Mesenchymal stem cell (in vitro differentiated cells and primary cell): ENCODE data around the gene TTC31.

Source experiments
- DNase-seq: peaks from one replicate; pipeline ENCODE4 v3.0.0-alpha.2; 2013
- H2AFZ ChIP-seq: one replicate; pipeline ENCODE4 v1.6.1; 2013; ENCODE audit warnings: low read depth, mild to moderate bottlenecking, control low read depth, inconsistent platforms, low read length, moderate library complexity
- H2AK5ac ChIP-seq: 2 replicates; pipeline ENCODE4 v1.6.1; 2013; ENCODE audit warnings: low read length, moderate library complexity, mild to moderate bottlenecking, inconsistent platforms; ENCODE audit not compliant: severe bottlenecking
- H2BK120ac ChIP-seq: one replicate; pipeline ENCODE4 v1.6.1; 2013; ENCODE audit warnings: low read depth, mild to moderate bottlenecking, inconsistent platforms, low read length, moderate library complexity
- H2BK12ac ChIP-seq, 2 experiments: one replicate each; pipeline ENCODE4 v1.6.1; 2013; ENCODE audit warnings: inconsistent platforms in 2 of 2, low read length in 2 of 2, mild to moderate bottlenecking in 2 of 2, moderate library complexity in 2 of 2, control low read depth in 1 of 2
- H2BK15ac ChIP-seq: one replicate; pipeline ENCODE4 v1.6.1; 2013; ENCODE audit warnings: mild to moderate bottlenecking, low read depth, inconsistent platforms; ENCODE audit not compliant: poor library complexity, severe bottlenecking
- H2BK5ac ChIP-seq: 2 replicates; pipeline ENCODE4 v1.6.1; 2013; ENCODE audit warnings: low read depth, mild to moderate bottlenecking, low read length, control low read depth, inconsistent platforms; ENCODE audit not compliant: poor library complexity, severe bottlenecking
- H3K14ac ChIP-seq, 2 experiments: one replicate each; pipeline ENCODE4 v1.6.1; 2013; ENCODE audit warnings: inconsistent platforms in 2 of 2, low read length in 2 of 2, control low read depth in 1 of 2, mild to moderate bottlenecking in 1 of 2, moderate library complexity in 1 of 2
- H3K18ac ChIP-seq, 2 experiments: one replicate each; pipeline ENCODE4 v1.6.1; 2013; ENCODE audit warnings: inconsistent platforms in 2 of 2, low read length in 2 of 2, control low read depth in 1 of 2, low read depth in 1 of 2, mild to moderate bottlenecking in 1 of 2
- H3K23ac ChIP-seq, 2 experiments: one replicate each; pipeline ENCODE4 v1.6.1; 2013; ENCODE audit warnings: inconsistent platforms in 2 of 2, low read length in 2 of 2, mild to moderate bottlenecking in 2 of 2, moderate library complexity in 2 of 2, control low read depth in 1 of 2
- H3K27ac ChIP-seq: 2 replicates; pipeline ENCODE4 v1.5.1; 2013; ENCODE audit warnings: mild to moderate bottlenecking, moderate library complexity, low read length, control low read depth, inconsistent platforms; ENCODE audit not compliant: poor library complexity, severe bottlenecking
- H3K27me3 ChIP-seq, 2 experiments: 2 replicates each; pipeline versions ENCODE4 v1.6.1 to v1.7.0; 2013; ENCODE audit warnings: low read length in 2 of 2, mild to moderate bottlenecking in 2 of 2, moderate library complexity in 2 of 2, control low read depth in 1 of 2, inconsistent platforms in 1 of 2; ENCODE audit not compliant: control insufficient read depth in 1 of 2, insufficient read depth in 1 of 2
- H3K36me3 ChIP-seq, 2 experiments: 2 replicates each; pipeline versions ENCODE4 v1.6.1 to v1.7.0; 2013; ENCODE audit warnings: low read length in 2 of 2, control low read depth in 1 of 2, inconsistent platforms in 1 of 2, low read depth in 1 of 2, mild to moderate bottlenecking in 1 of 2; ENCODE audit not compliant: insufficient read depth in 2 of 2, control insufficient read depth in 1 of 2
- H3K4ac ChIP-seq, 2 experiments: one replicate each; pipeline ENCODE4 v1.6.1; 2013; ENCODE audit warnings: inconsistent platforms in 2 of 2, low read length in 2 of 2, mild to moderate bottlenecking in 2 of 2, moderate library complexity in 2 of 2, control low read depth in 1 of 2, low read depth in 1 of 2
- H3K4me1 ChIP-seq: 2 replicates; pipeline ENCODE4 v1.6.1; 2013; ENCODE audit warnings: low read depth, low read length, control low read depth; ENCODE audit not compliant: control insufficient read depth, insufficient read depth
- H3K4me2 ChIP-seq: 2 replicates; pipeline ENCODE4 v1.6.1; 2013; ENCODE audit warnings: low read length, mild to moderate bottlenecking, inconsistent platforms; ENCODE audit not compliant: poor library complexity, severe bottlenecking
- H3K4me3 ChIP-seq, 2 experiments: 2 replicates each; pipeline versions ENCODE4 v1.5.1 to v1.7.0; 2013; ENCODE audit warnings: low read length in 2 of 2, mild to moderate bottlenecking in 2 of 2, control low read depth in 1 of 2, low read depth in 1 of 2; ENCODE audit not compliant: insufficient read depth in 1 of 2
- H3K79me1 ChIP-seq: replicated peaks from 2 replicates; pipeline ENCODE4 v1.6.1; 2013; ENCODE audit warnings: mild to moderate bottlenecking, control low read depth, low read length, inconsistent platforms; ENCODE audit not compliant: poor library complexity, severe bottlenecking
- H3K9ac ChIP-seq: 2 replicates; pipeline ENCODE4 v1.7.0; 2013; ENCODE audit warnings: mild to moderate bottlenecking, low read length, moderate library complexity
- H3K9me3 ChIP-seq: 2 replicates; pipeline ENCODE4 v1.7.0; 2013; ENCODE audit warnings: mild to moderate bottlenecking, low read length; ENCODE audit not compliant: control insufficient read depth
- H4K8ac ChIP-seq: one replicate; pipeline ENCODE4 v1.6.1; 2013; ENCODE audit warnings: inconsistent platforms, mild to moderate bottlenecking, low read length, moderate library complexity
- H4K91ac ChIP-seq: one replicate; pipeline ENCODE4 v1.6.1; 2013; ENCODE audit warnings: mild to moderate bottlenecking, low read length, inconsistent platforms
- WGBS: methylation state at CpG from one replicate; pipeline ENCODE4 v1.1.7; 2013; ENCODE audit warnings: mixed read lengths; 5-methylcytosine and 5-hydroxymethylcytosine counted together

Gene TTC31

DNA sequence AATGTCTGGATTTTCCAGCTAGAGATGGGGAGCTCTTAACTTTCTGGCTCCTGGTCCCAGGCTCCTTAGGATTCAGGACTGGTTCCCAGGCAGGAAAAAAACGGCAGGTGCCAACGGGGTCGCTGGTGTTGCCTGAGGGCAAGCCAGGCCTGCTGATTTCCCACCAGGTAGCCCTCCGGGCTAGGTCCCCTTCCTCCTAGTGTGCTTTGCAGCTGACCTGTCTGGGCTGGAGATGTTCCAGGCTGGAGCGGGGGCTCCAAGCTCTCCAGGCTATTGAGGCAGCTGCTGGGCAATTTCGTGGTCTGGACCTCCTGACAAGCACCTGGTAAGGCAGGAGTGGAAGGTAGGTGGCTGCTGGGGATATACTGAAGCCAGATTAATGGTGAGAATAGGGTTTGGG is 8.4 kb upstream of the TTC31 start:
- Histone ChIP-seq H3K27ac (no peak overlapping the region), H3K4me2 (no peak overlapping the region), H3K79me1 (peaks cover 12% of the 10 kb centered on the region), H3K4me3 (no peak overlapping the region), H3K27me3 (no peaks in the 10 kb centered on the region), H2AK5ac (no peak overlapping the region), H2AFZ (no peak overlapping the region), H4K8ac (no peak overlapping the region), H4K91ac (no peak overlapping the region), H2BK120ac (no peak overlapping the region), H2BK12ac (no peak overlapping the region), H3K23ac (no peak overlapping the region), H3K36me3 (peaks cover 27 to 39% of the 10 kb centered on the region in 2 experiments), H3K18ac (no peak overlapping the region), H3K14ac (no peak overlapping the region), H3K4ac (no peak overlapping the region), H2BK15ac (no peak overlapping the region), H3K9me3 (no peaks in the 10 kb centered on the region), H3K9ac (no peak overlapping the region), H3K4me1 (peaks cover 11% of the 10 kb centered on the region), H2BK5ac (no peak overlapping the region)
- DNase-seq: no peak
- WGBS: 95% methylated on average over 6 of the region's 6 CpGs

DNA sequence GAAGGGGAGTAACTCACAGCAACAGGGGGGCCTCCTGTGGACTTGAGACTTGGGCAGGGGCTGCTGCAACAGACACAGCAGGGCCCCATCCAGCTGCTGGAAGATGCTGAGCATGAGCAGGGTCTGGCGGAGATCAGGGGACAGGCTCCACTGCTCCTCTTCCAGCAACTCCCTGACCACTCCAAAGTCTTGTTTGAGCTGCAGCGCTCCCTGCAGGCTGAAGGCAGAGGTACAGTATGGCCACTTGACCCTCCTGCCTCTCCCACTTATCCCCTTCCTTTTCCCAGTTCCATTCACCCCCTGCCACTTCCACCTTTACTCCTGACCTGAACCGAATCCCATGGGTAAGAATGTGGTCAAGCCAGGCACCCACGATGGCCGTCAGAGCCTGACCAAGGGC is 8.0 kb upstream of the TTC31 start:
- no peak overlapping the region for H2BK15ac ChIP-seq
- peaks cover 27 to 43% of the 10 kb centered on the region in 2 experiments for H3K36me3 ChIP-seq
- no peak overlapping the region for H3K4me2 ChIP-seq
- H4K8ac ChIP-seq: no peak overlapping the region
- no peak for DNase-seq
- no peak overlapping the region for H3K9ac ChIP-seq
- H2AK5ac ChIP-seq: no peak overlapping the region
- H3K4me3 ChIP-seq: no peak overlapping the region
- H3K4ac ChIP-seq: no peak overlapping the region
- no peak overlapping the region for H3K14ac ChIP-seq
- H3K23ac ChIP-seq: no peak overlapping the region
- no peaks in the 10 kb centered on the region for H3K9me3 ChIP-seq
- no peak overlapping the region for H2BK5ac ChIP-seq
- H3K18ac ChIP-seq: no peak overlapping the region
- H2BK12ac ChIP-seq: no peak overlapping the region
- no peak overlapping the region for H2BK120ac ChIP-seq
- H3K4me1 ChIP-seq: peaks cover 11% of the 10 kb centered on the region
- 99% methylated on average over 5 of the region's 5 CpGs for WGBS
- no peak overlapping the region for H3K27ac ChIP-seq
- no peaks in the 10 kb centered on the region for H3K27me3 ChIP-seq
- no peak overlapping the region for H2AFZ ChIP-seq
- no peak overlapping the region for H4K91ac ChIP-seq
- H3K79me1 ChIP-seq: peaks cover 13% of the 10 kb centered on the region

DNA sequence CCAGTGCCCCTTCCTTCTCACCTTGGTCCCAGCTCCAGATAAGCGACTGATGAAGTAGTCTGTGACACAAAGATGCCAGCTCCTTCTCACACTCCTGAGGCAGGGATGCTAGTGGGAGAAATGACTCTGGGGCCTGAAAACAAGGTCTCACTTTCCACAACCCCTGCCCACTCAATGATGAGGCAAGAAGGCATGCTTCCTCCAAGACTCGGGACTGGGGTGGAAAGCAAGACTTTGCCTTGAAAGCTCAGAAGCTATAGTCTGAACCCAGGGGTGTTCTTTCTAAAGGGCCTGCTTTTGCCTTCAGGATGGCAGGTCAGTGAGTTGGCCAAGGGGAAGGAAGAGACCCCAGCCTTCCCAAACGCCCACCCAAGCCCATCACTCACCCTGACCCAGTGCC is 1.4 kb upstream of the TTC31 start:
- Histone ChIP-seq H3K27me3 (no peaks in the 10 kb centered on the region), H3K36me3 (peaks cover 20 to 46% of the 10 kb centered on the region in 2 experiments), H3K9ac (peak overlapping the region; percentile 94), H4K91ac (no peak overlapping the region), H2BK12ac (no peak overlapping the region), H3K4me3 (peak overlapping the region; percentile 82 to 93), H3K9me3 (no peaks in the 10 kb centered on the region), H3K4me2 (peak overlapping the region; percentile 77), H3K23ac (no peak overlapping the region), H3K18ac (no peak overlapping the region), H2BK5ac (no peak overlapping the region), H3K14ac (no peak overlapping the region), H2AK5ac (no peak overlapping the region), H2AFZ (no peak overlapping the region), H3K4ac (no peak overlapping the region), H2BK120ac (no peak overlapping the region), H2BK15ac (no peak overlapping the region), H4K8ac (no peak overlapping the region), H3K79me1 (peaks cover 28% of the 10 kb centered on the region), H3K27ac (no peak overlapping the region), H3K4me1 (peaks cover 18% of the 10 kb centered on the region)
- DNase-seq: no peak
- WGBS: 70% methylated on average over 3 of the region's 3 CpGs

DNA sequence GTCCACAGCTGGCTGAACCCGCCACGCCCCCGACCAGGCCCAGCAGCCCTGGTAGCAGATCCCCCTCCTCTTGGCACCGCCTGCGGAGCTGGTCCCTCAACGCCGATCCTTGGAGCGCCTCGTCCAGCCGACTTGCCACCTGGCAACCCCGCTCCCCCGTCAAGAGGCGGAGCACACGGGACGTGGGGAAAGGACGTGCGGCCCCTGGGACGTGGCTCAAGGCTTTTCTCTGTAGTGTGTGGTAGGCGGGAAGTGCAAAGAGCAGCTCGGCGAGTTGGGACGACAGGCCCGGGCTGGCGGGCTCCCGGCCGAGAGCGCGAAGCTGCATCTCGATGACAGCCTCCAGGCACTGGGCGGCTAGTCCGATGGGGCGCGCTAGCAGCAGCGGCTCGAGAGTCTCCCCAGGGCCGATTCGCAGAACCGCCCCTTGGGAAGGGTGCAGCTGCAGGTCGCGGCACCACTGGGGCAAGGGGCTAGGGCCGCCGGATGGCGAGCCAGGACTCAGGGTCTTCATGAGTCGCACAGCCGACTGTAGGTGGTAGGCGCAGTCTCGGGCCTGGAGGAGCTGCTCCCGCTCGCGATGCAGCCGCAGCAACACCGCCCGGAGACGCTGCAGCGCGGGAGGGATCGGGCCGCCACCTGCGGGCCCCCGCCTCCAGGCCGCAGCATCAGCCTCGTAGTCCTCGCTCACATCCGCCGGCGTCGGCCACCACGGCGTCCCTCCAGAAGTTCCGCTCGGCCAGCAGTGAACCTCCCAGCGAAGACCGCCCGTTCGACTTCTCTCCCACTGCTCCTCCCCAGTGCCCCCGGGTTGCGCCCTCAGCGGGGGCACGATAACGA is 700 bp upstream of the TTC31 start:
- Histone ChIP-seq H3K4me2 (peak overlapping the region; percentile 77), H3K4me1 (peaks cover 18% of the 10 kb centered on the region), H3K23ac (peak overlapping the region in 1 of 2 experiments; percentile 40), H3K18ac (peak overlapping the region; percentile 87 to 92), H2AK5ac (no peak overlapping the region), H3K27me3 (no peaks in the 10 kb centered on the region), H3K9ac (peak overlapping the region; percentile 94), H3K79me1 (peaks cover 31% of the 10 kb centered on the region), H3K27ac (peak overlapping the region; percentile 70), H4K91ac (peak overlapping the region; percentile 79), H2BK12ac (no peak overlapping the region), H3K14ac (peak overlapping the region in 1 of 2 experiments; percentile 50), H3K4ac (peak overlapping the region in 1 of 2 experiments; percentile 55), H4K8ac (peak overlapping the region; percentile 89), H3K4me3 (peak overlapping the region; percentile 82 to 93), H2BK120ac (no peak overlapping the region), H2AFZ (peak overlapping the region; percentile 46), H3K36me3 (peaks cover 17 to 46% of the 10 kb centered on the region in 2 experiments), H2BK15ac (peak overlapping the region; percentile 45), H3K9me3 (no peaks in the 10 kb centered on the region), H2BK5ac (no peak overlapping the region)
- peak; percentile 37 for DNase-seq
- under 1% methylated on average over 73 of the region's 80 CpGs for WGBS
